Adipose tissue (tissue), 3 donors: ENCODE data around the gene HOXB9. TPM values are rescaled to one million over a fixed set of nuclear protein-coding genes. Genes with fewer than 3 reads are reported as not detected.

ENCODE experiments used
- H3K27ac ChIP-seq: one replicate; pipeline ENCODE4 v1.5.1; 2013; ENCODE audit warnings: low read depth, low read length
- WGBS, 3 donors: extraction: QIAGEN DNeasy Blood & Tissue Kit; methylation state at CpG; one replicate each; pipeline ENCODE4 v1.1.7; 2013; 5-methylcytosine and 5-hydroxymethylcytosine counted together
- polyA plus RNA-seq, 3 donors: library from polyadenylated mRNA; stranded (reverse); fragments of 200-250 nt; gene quantifications; one replicate each; pipeline ENCODE4 v1.2.3, GENCODE V29; 2013
- donor health status: healthy with polysubstance abuse.
- donor health status: Bipolar disorder and iron deficiency.
- donor health status: healthy.

HOXB9 gene
- 1 to 10 TPM in 1 of 3 donors, under 1 TPM in 2; 0.15 to 1.0 (median 0.97) TPM for polyA plus RNA-seq

GRCh38 chr17:48626245-48627117, at the start of gene HOXB9:
Gene HOXB9, minus strand, starts transcription at chr17:48626358. Its CDS starts 89 bp downstream, at chr17:48626269.
- 1 to 2% (median 2%) methylated on average over 43 to 50 of the region's 50 CpGs for WGBS, 3 donors
- no peak within 1 kb of the TSS for H3K27ac ChIP-seq

- H3K27ac ChIP-seq = no peak overlapping the region
These were observed 46.2 kb upstream of the HOXB9 start for GRCh38 chr17:48672340-48672739.

GRCh38 chr17:48671697-48672171, 45.6 kb upstream of the HOXB9 start:
- no peak overlapping the region for H3K27ac ChIP-seq
- WGBS, 3 donors = 2 to 6% (median 3%) methylated on average over 15 of the region's 15 CpGs

More at GRCh38 chr17:48672340-48672739, 46.2 kb upstream of the HOXB9 start:
- WGBS, 3 donors = 43 to 65% (median 44%) methylated on average over 2 of the region's 2 CpGs

GRCh38 chr17:48663134-48663924, 37.2 kb upstream of the HOXB9 start:
- H3K27ac ChIP-seq = no peak overlapping the region
- 70 to 83% (median 82%) methylated on average over 8 of the region's 8 CpGs for WGBS, 3 donors

GRCh38 chr17:48655913-48656312, 29.8 kb upstream of the HOXB9 start:
- no peak overlapping the region for H3K27ac ChIP-seq

- H3K27ac ChIP-seq = no peak overlapping the region
- WGBS, 3 donors = 67 to 88% (median 82%) methylated on average over 1 of the region's 1 CpG
These were observed 23.6 kb upstream of the HOXB9 start for GRCh38 chr17:48649741-48650140.

GRCh38 chr17:48647963-48648245, 21.7 kb upstream of the HOXB9 start:
- 63 to 88% (median 69%) methylated on average over 1 of the region's 1 CpG for WGBS, 3 donors
- H3K27ac ChIP-seq = no peak overlapping the region

GRCh38 chr17:48647103-48647962, 21.2 kb upstream of the HOXB9 start:
- no peak overlapping the region for H3K27ac ChIP-seq
- WGBS, 3 donors = 2% methylated on average over 27 to 30 of the region's 30 CpGs

DNA sequence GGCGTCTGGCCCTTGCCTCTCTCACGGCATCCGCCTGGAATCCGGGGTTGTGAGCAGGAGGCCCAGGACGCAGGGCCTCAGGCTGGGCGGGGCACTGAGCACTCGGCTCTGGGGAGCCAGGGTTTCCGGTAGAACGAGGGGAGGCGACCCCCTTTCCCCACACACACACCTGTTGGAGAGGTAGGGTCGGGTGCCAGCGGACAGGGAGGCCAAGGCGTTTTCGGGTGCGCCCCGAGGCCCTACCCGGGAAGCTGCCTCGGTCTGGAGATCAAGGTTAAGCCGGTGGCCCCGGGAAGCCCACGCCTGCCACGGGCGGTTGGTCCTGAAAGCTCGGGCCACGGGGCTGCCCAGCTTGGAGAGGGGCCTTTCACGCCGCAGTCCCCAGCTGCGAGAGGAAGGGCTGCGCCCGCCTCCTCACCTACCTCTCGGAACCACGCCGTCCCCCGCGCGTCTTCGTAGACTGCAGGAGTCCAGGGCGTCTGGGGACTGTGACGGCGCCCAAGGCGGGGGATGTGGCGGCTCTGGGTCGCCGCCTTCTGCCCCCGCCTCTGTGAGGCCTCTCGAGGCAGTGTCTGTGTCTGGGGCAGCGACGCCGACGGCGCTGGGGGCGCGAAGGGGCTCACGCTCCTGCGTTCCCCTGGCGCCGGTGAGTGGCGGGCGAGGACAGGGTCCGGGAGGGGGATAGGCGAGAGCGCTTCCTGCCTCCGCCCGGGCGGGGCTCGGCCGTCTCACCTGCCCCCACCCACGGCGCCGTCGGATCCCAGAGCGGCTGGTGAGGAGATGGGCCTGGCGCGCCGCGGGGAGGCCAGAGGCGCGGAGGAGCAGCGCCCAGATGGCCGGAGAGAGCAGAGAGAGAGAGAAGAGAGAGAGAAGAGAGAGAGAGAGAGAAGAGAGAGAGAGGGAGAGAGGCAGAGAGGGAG, 20.3 kb upstream of the HOXB9 start:
- WGBS, 3 donors = 2 to 8% (median 7%) methylated on average over 71 to 80 of the region's 80 CpGs
- no peak overlapping the region for H3K27ac ChIP-seq

DNA sequence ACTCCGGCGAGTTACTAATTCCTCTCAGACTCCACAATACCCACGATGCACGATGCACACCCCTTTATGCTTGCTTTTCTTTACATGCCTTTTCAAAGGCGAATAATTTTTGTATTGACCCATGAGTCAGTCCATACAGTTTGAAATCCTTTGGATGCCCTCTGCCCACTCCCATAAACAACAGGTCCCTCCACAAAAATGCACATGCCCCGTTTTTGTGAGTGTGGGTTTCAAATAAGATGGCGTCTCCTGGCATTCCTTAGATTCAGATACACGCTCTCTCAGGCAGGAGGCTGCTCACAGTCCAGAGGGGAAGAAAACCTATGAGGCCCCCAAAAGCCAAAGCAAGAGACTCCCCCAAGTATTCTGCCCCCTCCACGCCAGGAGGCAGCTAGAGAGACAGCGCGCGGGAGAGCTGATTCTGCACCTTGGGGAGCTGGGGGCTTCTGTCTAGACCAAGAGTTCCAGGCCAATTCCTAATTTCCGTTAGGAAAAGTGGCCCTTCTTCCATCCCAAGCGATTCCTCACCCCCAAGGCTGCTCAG, 19.6 kb upstream of the HOXB9 start:
- H3K27ac ChIP-seq = no peak overlapping the region
- 20 to 53% (median 48%) methylated on average over 14 of the region's 14 CpGs for WGBS, 3 donors

GRCh38 chr17:48644910-48645557, 18.9 kb upstream of the HOXB9 start:
- no peak overlapping the region for H3K27ac ChIP-seq
- WGBS, 3 donors = 23 to 63% (median 61%) methylated on average over 6 of the region's 6 CpGs

DNA sequence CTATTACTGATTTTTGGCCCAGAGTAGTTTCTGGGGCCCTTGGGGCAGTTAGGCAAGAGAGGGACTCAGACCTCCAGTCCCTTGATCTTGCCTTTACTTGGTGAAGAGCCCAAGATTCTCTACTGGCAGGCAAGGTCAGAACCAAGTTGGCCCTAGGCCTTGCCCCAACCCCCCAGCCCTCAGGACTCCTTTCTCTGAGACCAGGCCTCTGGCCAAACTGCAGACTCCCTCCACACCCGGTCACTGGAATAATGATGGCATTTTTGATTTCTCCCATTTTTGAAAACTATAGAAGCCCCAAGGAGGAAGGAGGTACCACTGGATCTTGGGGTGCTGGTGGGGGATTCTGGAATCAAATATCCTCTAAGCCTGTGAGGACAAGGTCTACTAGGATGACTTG, 18.0 kb upstream of the HOXB9 start:
- 57 to 85% (median 73%) methylated on average over 1 of the region's 1 CpG for WGBS, 3 donors
- no peak overlapping the region for H3K27ac ChIP-seq

- H3K27ac ChIP-seq = no peak overlapping the region
These were observed 17.5 kb upstream of the HOXB9 start for GRCh38 chr17:48643697-48644012.

DNA sequence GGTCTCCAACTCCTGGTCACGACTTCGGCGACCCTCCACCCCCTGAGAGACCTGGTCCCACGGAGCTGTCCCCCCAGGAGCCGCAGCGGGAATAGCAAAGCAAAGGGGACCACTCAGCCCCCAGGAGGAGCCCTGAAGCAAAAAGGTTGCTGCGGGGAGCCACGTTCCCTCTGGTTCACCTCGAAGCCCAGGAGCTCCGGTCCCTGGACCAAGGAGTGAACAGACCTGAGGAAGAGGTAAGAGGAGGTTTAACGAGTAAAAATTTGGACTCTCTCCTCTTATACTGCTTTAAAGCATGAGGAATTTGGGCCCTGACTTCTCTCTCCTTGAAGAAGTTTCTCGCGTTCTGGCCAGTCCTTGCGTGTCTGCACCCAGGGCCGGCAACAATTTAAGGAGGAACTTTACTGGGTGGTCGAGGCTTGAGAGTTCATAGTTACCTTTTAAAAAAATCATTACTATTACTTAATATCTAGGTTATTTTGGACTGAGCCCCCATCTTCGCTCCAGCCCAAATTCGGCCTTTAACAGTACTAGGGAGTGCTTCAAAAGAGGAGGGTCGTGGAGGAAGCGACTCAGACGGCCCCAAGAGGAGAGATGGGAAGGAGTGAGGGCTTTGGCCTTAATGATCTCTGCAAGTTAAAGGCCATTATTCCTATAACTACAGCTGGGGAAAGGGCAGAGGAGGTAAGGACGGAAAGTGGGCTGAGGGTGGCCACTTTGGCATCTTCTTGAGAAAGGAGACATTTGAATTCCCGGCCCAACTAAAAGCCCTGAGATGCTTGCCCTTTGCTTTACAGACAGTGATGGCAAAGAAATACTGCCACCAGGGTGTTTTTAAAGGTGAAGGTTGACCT, 16.9 kb upstream of the HOXB9 start:
- H3K27ac ChIP-seq = no peak overlapping the region
- whole genome bisulfite sequencing, 3 donors = 19 to 51% (median 45%) methylated on average over 23 of the region's 23 CpGs

GRCh38 chr17:48642059-48642842, 16.1 kb upstream of the HOXB9 start:
- WGBS, 3 donors = 4 to 15% (median 8%) methylated on average over 58 of the region's 58 CpGs
- no peak overlapping the region for H3K27ac ChIP-seq
